ENCODE data around the gene RND2.
"Not testable (repeated sequence)": the region's sequence is repeated elsewhere in the genome, so short reads cannot be mapped to it uniquely, and the experiment has no call there.

The RND2 gene

DNA sequence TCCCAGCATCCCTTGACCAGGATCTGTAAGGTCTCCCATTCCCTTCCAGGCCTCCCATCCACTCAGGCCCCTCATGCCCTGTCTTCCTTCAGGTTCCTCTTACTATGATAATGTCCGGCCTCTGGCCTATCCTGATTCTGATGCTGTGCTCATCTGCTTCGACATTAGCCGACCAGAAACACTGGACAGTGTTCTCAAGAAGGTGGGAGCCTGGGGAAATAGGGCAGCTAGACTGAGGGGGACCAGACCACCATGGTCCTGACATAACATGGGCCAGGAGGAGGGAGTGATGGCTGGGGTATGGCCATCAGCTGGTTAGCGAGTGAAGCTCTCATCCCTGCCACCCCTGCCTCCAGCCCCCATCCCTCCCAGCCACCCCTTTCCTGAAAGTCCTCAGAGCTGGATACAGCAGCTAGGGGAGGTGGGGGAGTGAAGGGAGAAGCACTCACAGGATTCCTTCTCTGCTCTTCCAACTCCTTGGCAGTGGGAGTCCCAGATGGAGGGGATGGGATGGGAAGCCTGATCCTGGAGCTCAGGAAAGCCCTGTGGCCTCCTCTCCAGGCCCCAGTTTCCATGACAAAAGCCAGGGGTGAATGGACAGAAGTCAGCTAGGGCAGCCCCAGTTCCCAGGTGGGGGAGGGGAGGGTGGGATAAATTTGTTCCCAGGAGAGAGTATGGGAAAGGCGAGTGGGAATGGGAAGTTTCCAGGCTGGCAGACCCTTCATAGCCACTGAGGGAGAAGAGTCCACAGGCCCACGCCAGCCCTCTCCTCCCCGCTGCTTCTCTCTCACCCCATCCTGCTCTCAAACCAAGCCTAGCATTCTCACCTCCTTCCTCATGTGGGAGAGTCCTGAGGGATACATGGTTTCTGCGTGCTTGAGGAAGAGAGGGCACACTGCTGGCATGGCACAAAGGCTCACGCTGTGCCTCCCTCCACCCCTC, 2.3 kb downstream of the RND2 start:
- no peak for DNase-seq

DNA sequence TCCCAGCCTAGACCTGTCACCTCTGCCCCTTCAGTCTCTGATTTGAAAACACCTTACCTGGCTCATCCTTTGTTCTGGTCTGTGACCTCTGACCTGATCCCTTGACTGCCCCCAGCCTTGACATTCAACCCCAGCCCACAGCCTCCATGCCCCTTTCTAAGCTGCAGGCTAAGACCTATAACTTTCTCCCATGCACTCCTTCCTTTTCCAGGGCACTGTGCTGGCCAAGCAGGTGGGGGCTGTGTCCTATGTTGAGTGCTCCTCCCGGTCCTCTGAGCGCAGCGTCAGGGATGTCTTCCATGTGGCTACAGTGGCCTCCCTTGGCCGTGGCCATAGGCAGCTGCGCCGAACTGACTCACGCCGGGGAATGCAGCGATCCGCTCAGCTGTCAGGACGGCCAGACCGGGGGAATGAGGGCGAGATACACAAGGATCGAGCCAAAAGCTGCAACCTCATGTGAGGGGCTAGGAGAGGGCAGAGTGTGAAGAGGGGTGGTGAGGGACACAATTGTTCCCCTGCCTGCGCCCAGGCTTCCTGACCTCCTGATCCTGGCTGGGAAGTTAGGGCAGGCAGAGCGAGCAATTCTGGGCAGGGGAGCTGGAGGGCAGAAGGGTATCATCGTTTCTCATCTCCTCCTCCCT, 3.3 kb downstream of the RND2 start:
- DNase-seq = no peak

DNA sequence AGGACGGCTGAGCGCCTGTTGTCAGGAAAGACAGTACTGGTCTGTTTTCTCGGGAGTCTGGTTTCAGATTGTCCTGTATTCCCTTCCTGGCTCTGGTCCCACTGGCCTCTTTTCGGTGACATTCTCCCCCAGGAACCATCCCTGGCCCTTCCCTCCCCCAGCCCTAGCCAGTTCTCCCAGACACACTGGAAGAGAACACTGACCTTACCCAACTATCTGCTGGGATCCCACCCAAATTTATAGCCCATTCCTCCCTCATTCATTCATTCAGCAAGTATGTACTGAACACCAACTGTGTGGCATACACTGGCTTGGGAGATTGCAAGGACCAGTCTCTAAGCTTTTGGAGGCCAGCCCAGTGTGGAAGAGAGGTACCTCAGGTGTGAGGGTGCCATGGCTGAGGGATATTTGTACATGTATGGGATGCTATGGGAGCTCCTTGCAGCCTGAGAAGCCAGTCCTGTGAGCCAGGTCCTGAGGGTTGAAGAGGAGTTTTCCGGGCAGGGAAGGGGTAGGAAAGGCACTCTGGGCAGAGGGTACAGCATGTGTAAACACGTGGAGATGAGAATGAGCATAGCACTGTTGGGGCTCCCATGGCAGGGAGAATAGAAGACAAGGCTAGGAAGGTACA, 5.2 kb downstream of the RND2 start:
- no peak for DNase-seq

DNA sequence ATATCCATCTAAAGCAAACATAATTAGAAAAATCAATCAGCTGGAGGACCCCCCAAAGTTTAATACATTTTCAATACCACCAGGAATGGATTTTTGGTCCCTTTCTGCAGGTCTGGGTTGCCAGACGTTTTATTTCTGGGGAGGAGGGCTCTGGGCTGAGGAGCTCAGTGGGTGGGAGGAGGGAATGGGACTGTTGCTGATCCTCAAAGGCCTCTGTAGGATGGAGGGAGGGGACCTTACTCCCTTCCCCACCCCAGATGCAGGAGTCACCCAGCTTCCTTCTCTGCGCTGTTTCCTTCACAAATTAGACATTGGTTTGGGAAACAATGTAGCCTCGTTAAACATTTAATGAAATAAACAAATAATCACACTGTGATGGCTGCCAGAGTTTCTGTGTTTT, 6.6 kb downstream of the RND2 start:
- no peak for DNase-seq

DNA sequence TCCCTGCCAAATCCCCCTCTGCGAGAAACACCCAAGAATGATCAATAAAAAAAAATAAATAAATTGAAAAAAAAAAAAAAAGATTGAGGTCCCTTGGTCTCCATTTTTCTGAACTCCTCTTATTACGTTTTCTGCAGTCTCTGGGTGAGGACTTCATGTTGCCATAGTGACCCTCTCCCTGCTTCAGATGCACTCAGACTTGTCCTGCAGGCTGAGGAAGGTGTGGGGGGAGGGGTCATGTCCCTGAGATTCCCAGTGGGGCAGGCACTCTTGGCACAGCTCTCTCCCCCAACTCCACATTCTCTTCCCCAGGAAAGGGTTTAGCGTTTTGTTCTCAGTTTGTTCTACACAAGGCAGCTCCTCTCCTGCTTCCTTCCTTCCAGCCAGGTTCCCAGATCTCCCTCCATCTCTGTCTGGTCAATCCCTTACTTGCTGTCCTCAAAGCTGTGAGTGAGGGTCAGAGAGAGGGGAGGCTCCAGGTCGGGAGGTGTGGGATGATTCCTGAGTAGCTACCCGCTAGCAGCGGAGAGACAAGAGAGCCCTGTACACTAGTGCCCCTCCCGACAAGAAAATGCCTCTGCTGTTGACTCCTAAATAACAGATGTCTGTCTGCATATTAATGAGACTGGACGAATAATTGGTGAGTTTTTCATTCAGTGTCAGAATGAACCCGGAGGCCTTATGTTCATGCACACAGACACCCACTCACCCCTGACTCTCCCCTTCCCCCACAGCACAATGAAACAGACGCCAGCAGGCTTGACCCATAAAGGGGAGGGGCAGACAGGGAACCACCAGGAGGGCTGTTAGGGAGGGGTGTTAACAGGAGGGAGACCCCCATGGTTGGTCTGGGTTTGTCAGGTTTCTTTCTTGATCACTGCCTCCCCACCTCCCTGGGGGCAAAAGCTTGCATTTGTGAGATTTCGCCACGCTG, 9.2 kb downstream of the RND2 start:
- no peak for DNase-seq

DNA sequence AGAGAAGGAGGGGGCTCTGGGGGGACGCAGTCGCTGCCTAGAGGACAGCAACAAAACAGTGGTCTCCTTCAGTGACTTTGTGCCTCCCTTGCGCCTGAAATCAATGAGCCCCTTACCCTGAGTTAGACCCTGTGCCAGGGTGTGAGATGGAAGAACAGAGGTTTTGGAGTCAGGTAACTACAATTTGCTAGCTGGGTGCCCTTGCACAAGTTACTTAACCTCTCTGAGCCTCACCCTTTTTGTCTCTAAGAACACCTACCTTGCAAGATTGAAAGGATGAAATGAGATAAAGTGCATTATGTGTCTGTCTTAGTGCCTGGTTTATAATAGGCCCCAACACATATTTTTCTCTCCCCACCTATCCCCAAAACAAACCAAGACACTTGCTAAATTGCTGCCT, 9.9 kb downstream of the RND2 start:
- DNase-seq = no peak

DNA sequence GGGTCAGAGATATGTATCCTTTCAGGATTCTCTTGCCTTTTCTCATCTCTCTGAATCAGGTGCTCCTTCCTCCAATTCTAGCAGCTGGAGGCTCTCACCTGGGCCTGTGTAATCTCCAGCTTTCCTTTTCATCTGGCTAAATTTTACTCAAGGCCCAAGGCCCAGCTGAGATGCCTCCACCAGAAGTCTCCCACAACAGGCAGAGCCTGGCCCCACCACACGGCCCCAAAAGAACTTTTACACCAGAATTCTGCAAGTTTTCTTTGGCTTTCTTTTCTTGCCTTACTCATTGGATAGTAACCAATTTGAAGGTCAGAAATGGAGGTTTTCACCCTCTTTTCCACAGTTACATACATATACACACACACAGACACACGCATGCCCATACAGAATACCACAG, 14.6 kb downstream of the RND2 start:
- no peak for DNase-seq

DNA sequence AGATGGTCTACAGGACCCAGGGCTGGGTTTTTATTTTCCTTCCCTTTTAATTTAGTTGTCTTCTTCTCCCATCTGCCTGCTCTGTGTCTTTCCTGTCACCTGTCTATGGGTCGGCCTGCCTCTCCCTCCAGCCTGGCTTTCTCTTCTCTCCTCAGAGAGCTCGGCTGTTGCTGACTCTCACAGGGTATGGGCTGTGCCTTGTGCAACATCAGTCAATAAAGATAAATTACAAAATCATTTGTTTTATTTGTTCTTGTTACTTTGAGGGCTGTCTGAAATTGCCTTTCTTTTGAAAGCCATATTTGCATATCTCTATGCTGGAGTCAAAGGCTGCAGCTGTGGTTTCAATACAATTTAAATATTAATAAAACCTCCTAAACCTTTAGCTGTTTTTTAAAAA, 15.6 kb downstream of the RND2 start:
- DNase-seq = no peak

DNA sequence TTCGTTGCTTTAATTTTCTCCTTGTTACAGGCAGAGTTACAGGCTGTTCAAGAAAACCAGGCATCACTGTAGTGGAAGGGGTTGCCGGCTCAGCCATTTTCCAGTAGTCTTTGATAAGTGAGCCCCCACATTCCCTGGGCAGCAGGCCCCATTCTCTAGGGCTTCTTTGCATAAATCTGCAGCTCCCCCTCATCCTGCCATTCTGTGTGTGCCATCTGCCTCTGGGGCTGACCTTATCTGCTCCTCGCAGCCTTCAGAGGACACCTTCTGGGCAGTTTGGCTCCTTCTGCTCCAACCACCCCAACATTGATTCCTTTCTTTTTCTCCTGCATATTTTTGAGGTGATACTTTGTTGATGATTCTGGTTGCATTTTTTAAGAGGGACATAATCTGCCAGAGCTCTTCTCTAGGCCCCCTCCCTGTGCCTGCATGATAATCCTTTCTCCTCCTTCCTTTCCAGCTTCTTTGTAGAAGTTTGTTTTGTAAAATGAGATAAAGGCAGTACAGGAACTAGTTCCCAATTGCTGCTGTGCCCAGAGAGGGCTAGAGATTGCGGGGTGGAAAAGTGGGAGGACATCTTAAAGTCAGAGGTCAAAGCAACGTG, 17.1 kb downstream of the RND2 start:
- no peak for DNase-seq

DNA sequence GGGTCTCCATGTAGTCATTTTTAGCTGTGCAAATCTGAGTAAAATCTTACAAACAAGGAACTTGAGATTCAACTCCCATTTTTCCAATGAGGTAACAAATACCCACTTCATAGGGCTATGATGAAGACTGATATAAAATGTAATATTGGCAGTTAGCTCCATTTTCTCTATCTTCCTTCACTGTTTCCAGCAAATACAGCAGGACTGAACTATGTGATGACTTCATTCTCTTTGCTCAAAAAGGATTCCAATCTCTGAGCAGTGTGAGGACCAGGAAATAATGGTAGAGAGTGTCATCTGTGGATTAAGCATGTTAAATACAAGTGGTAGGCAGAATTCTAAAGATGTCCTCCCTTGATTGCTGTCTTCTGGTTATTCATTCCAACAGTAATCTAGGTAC, 18.3 kb downstream of the RND2 start:
- DNase-seq = no peak

DNA sequence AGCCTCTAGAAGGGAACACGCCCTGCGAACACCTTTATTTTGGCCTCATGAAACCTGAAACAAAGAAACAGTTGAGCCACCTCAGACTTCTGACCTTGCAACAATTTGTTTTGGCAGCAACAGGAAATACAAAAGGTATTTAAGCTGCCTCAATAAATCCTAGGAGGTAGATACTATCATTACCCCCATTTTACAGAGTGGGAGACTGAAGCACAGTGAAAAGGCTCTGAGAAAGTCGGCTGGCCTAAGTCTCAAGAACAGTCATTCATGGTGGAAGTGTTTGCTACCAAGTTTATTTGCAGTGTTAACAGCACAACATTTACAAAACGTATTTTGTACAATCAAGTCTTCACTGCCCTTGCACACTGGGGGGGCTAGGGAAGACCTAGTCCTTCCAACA, 19.0 kb downstream of the RND2 start:
- DNase-seq = no peak

DNA sequence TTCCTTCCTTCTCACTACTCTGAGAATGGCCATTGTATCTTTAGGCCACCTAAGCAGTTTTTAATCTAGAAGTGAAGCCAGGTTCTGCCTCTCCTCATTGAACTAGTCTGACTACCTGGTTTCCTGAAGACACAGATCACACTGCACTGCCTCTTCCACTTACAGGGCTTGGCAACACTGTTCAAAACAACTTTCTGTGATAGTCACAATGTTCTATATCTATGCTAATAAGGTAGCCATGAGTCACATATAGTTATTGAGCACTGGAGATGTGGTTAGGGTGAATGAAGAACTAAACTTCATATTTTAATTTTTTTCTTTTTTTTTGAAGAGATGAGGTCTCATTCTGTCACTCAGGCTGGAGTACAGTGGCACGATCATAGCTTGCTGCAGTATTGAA, 26.9 kb downstream of the RND2 start:
- DNase-seq = no peak

DNA sequence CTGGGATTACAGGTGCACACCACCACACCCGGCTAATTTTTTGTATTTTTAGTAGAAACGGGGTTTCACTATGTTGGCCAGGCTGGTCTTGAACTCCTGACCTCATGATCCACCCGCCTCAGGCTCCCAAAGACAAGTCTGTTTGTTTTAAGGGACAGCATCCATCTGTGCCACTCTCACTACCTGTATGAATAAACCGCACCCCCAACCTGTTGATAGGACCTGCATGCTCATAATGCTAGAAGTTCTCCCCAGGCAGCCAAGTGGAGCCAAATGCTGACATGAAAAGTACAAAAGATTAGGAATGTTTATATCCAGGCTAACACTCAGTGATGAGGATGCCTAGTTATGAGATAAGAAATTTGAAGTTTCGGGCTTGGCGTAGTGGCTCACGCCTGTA, 28.0 kb downstream of the RND2 start:
- not testable (repeated sequence) for DNase-seq

DNA sequence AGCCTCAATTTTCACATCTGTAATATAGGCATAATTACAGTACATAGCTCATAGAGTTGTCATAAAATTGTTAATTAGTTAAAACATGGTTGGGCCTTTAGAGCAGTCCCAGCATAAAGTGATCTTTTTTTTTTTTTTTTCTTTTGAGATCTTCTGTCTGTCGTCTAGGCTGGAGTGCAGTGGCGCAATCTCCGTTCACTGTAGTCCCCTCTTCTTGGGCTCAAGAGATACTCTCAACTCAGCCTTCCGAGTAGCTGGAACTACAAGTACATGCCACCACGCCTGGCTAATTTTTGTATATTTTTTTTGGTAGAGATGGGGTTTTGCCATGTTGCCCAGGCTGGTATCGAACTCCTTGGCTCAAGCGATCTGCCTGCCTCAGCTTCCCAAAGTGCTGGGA, 31.0 kb downstream of the RND2 start:
- no peak for DNase-seq

DNA sequence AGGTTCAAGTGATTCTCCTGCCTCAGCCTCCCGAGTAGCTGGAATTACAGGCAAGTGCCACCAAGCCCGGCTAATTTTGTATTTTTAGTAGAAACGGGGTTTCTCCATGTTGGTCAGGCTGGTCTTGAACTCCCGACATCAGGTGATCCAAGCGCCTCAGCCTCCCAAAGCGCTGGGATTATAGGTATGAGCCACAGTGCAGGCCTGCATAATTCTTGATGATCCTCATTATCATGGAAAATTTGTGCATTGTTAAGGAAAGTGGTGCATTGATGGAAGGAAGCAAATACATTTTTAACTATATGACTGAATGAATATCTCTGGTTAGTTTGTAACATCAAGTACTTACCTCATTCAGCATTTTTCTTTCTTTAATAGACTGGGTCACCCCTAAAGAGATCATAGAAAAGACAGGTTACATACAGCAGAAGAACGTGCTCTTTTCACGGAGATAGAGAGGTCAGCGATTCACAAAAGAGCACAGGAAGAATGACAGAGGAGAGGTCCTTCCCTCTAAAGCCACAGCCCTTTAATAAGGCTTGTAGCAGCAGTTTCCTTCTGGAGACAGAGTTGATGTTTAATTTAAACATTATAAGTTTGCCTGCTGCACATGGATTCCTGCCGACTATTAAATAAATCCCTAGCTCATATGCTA, 38.1 kb downstream of the RND2 start:
- DNase-seq = no peak

DNA sequence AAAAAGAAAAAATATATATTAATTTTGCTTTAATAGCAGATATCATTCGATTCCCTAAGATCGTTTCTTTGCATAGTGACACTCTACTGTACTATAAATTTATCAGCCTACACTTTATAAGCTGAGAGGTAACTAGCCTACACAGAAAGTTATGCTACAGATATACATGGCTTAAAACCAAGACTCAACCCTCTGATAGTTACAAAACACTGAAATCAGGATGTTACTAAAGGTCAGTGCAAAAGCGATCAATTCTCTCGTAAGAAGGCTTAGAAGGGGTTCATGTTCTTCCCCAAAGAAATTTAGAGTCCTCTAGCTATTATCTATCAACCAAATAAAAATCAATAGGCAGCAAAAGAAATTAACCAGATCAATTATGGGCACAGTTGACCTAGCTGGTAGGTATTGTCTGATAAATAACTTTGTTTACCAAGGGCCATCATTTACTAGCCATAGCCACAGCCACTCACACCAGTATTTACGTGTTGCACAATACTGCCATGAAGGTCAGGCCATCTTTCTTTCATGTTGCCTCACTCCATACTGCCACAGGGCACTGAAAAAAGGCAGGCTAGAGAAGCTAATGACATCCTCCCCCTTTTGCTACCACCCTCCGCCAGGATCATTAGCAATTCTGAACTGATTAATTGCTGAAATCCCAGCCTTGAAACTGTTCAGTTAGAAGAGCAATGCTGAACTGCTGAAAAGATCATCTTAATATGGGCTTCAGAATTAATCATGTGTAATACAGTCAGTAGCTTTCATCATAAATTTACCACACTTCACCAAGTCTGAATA, 43.7 kb downstream of the RND2 start:
- no peak for DNase-seq

DNA sequence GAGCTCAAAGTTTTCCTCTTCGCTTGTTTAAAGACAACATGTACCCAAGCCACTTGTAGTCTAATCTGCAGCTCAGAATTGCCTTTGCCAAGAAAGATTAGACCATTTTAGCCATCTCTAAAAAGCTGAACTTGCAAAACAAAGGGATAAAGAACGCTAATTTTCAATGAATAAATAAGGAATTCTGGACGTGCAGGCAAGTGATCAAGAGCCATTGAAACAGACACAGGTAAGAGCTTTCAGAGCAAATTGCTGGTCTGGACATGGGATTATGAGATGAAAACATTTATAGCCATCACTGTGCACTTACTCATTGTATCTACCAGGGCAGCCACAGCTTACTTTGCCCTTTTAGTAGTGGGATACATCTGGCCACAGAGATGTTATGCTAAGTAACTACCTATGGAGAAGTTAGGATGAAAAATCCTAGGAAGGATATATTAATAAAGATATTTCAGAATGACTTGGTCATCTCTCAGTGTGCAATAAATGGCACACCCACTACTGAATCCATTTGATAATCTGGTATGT, 44.4 kb downstream of the RND2 start:
- DNase-seq = no peak

DNA sequence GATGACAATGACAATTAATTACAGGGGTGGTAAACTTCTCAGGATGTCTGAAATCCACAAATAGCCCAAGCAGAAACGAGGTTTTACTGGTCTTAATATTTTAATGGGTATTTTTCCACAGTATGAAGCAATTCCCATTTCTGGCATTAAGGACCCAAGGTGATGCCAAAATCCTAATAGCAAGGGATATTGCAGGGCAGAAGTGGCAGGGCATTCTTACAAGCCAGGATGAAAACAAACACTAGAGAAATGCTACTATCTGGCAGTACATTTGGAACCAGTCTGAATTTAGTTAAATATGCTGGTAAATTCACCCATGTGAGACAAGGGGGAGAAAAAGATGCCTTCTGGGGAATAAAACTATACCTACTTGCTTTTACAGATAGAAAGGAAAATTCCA, 45.2 kb downstream of the RND2 start:
- DNase-seq = no peak

DNA sequence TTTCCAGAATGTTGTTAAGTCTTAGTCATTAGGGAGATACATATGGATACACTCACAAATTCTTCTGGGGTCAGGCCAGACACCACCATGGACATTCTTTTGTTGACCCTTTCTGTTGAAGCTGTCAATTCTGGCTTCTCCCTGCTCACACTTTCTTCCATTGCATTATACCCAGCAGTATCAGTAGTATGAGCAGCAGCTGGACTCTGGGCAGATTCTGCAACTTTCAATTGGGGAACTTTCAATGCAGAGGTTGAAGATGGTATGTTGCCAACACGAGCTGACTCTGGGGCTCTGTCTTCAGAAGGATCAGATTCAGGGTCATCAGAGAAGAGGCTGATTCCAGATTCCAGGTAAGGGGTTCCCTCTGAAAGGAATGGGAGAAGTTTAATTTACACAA, 45.8 kb downstream of the RND2 start:
- DNase-seq = no peak

DNA sequence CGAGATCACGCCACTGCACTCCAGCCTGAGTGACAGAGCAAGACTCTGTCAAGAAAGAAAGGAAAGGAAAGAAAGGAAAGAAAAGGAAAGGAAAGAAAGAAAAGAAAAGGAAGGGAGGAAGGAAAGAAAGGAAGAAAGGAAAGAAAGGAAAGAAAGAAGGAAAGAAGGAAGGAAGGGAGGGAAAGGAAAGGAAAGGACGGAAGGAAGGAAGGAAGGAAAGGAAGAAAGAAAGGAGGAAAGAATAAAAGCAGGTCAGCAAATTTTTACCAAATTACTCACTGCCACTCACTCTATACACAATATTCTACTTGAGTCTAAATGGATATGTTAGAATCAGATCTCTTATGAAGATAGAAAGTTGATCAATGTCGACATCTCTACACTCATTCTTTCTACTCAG, 49.8 kb downstream of the RND2 start:
- no peak for DNase-seq
